ENCODE data around the gene NPTN.
"Not testable (repeated sequence)": the region's sequence is repeated elsewhere in the genome, so short reads cannot be mapped to it uniquely, and the experiment has no call there.

The NPTN gene

GRCh38 chr15:73578026-73578425 lies 55.2 kb downstream of the NPTN start:
- Histone ChIP-seq H2AFZ (ENCODE audit: low read length) (no peak overlapping the region), H3K79me2 (ENCODE audit: insufficient read depth, low read length) (no peaks in the 10 kb centered on the region), H3K4me3 (ENCODE audit: low read depth, low read length, poor library complexity, severe bottlenecking) (no peak overlapping the region), H4K20me1 (ENCODE audit: insufficient read depth, low read length) (no peaks in the 10 kb centered on the region), H3F3A (ENCODE audit: insufficient read depth, low read length) (no peaks in the 10 kb centered on the region), H3K9me3 (ENCODE audit: low read length) (no peaks in the 10 kb centered on the region), H3K4me2 (ENCODE audit: low read length) (no peak overlapping the region), H3K27ac (ENCODE audit: low read depth, low read length, poor library complexity, severe bottlenecking) (no peak overlapping the region), H3K4me1 (ENCODE audit: insufficient read depth, low read length, severe bottlenecking) (no peaks in the 10 kb centered on the region), H3K36me3 (ENCODE audit: insufficient read depth, low read length) (peaks cover 37% of the 10 kb centered on the region; the same call in 1 of the 2 replicates), H3K27me3 (ENCODE audit: insufficient read depth, low read length) (no peaks in the 10 kb centered on the region), H3K9me2 (ENCODE audit: low read depth, low read length) (no peaks in the 10 kb centered on the region), H3K9ac (ENCODE audit: low read length) (no peak overlapping the region)
- no peak for TF ChIP-seq EZH2 (IDR thresholded peaks at IDR 0.05; ENCODE audit: borderline replicate concordance, low read length)
- TF ChIP-seq, protein P1, sequence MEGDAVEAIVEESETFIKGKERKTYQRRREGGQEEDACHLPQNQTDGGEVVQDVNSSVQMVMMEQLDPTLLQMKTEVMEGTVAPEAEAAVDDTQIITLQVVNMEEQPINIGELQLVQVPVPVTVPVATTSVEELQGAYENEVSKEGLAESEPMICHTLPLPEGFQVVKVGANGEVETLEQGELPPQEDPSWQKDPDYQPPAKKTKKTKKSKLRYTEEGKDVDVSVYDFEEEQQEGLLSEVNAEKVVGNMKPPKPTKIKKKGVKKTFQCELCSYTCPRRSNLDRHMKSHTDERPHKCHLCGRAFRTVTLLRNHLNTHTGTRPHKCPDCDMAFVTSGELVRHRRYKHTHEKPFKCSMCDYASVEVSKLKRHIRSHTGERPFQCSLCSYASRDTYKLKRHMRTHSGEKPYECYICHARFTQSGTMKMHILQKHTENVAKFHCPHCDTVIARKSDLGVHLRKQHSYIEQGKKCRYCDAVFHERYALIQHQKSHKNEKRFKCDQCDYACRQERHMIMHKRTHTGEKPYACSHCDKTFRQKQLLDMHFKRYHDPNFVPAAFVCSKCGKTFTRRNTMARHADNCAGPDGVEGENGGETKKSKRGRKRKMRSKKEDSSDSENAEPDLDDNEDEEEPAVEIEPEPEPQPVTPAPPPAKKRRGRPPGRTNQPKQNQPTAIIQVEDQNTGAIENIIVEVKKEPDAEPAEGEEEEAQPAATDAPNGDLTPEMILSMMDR (IDR thresholded peaks at IDR 0.05; ENCODE audit: low read length) = no peak

DNA sequence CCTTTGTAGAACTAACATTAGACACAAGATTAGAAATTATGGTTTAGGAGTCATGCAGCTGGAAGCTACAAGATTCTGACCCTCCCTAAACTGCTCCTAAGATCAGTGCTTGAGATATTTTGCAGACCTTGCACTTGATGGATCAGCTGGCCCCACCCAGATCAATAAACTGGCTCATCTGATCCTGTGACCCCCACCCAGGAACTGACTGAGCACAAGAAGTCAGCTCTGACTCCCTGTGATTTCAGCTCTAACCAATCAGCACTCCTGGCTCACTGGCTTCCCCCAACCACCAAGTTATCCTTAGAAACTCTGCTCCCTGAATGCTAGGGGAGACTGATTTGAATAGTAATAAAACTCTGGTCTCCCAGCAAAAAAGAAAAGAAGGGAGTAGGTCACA lies 55.6 kb downstream of the NPTN start:
- H3K9me2 ChIP-seq (ENCODE audit: low read depth, low read length); H3K4me1 ChIP-seq (ENCODE audit: insufficient read depth, low read length, severe bottlenecking); H3K4me3 ChIP-seq (ENCODE audit: low read depth, low read length, poor library complexity, severe bottlenecking); H3K9me3 ChIP-seq (ENCODE audit: low read length); H3F3A ChIP-seq (ENCODE audit: insufficient read depth, low read length); H3K79me2 ChIP-seq (ENCODE audit: insufficient read depth, low read length); H4K20me1 ChIP-seq (ENCODE audit: insufficient read depth, low read length); H3K27ac ChIP-seq (ENCODE audit: low read depth, low read length, poor library complexity, severe bottlenecking); H3K9ac ChIP-seq (ENCODE audit: low read length); H2AFZ ChIP-seq (ENCODE audit: low read length); H3K27me3 ChIP-seq (ENCODE audit: insufficient read depth, low read length); H3K4me2 ChIP-seq (ENCODE audit: low read length): not testable (repeated sequence)
- peaks cover 33% of the 10 kb centered on the region; the same call in 1 of the 2 replicates for H3K36me3 ChIP-seq (ENCODE audit: insufficient read depth, low read length)

- H2AFZ ChIP-seq (ENCODE audit: low read length) = no peak overlapping the region
- no peaks in the 10 kb centered on the region for H3K79me2 ChIP-seq (ENCODE audit: insufficient read depth, low read length)
- H3K27ac ChIP-seq (ENCODE audit: low read depth, low read length, poor library complexity, severe bottlenecking) = no peak overlapping the region
- no peak for TF ChIP-seq EZH2 (IDR thresholded peaks at IDR 0.05; ENCODE audit: borderline replicate concordance, low read length)
- TF ChIP-seq, protein P1 (IDR thresholded peaks at IDR 0.05; ENCODE audit: low read length) = no peak
- no peak overlapping the region for H3K4me2 ChIP-seq (ENCODE audit: low read length)
- no peak overlapping the region for H3K4me3 ChIP-seq (ENCODE audit: low read depth, low read length, poor library complexity, severe bottlenecking)
- H3K9me2 ChIP-seq (ENCODE audit: low read depth, low read length) = no peaks in the 10 kb centered on the region
- no peaks in the 10 kb centered on the region for H3K9me3 ChIP-seq (ENCODE audit: low read length)
- no peaks in the 10 kb centered on the region for H3K27me3 ChIP-seq (ENCODE audit: insufficient read depth, low read length)
- no peaks in the 10 kb centered on the region for H3F3A ChIP-seq (ENCODE audit: insufficient read depth, low read length)
- H3K9ac ChIP-seq (ENCODE audit: low read length) = no peak overlapping the region
- no peaks in the 10 kb centered on the region for H4K20me1 ChIP-seq (ENCODE audit: insufficient read depth, low read length)
- peaks cover 34% of the 10 kb centered on the region; the same call in 1 of the 2 replicates for H3K36me3 ChIP-seq (ENCODE audit: insufficient read depth, low read length)
- no peaks in the 10 kb centered on the region for H3K4me1 ChIP-seq (ENCODE audit: insufficient read depth, low read length, severe bottlenecking)
Measured at GRCh38 chr15:73575636-73576247, 57.4 kb downstream of the NPTN start.

DNA sequence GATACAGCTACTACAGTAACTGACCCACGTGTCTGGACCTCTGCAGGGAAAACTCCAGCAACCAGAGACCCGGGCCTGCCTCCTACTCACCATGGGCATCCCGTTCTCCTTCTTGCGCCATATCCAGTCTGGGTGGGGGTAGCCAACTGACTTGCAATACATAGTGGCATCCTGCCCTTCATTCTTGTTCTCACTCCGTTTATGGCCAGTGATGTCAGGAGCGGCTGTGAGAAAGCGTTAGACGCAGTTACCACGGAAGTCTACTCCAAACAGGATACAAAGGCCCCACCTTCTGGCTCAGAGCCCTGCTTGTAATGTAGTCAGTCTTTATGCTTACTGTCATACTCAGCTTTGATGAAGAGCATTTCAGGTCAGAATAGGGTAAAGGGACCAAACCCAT lies 59.6 kb downstream of the NPTN start:
- TF ChIP-seq, protein P1 (IDR thresholded peaks at IDR 0.05; ENCODE audit: low read length) = no peak
- Histone ChIP-seq H4K20me1 (ENCODE audit: insufficient read depth, low read length) (no peaks in the 10 kb centered on the region), H3K79me2 (ENCODE audit: insufficient read depth, low read length) (no peaks in the 10 kb centered on the region), H3K9me2 (ENCODE audit: low read depth, low read length) (no peaks in the 10 kb centered on the region), H3K27me3 (ENCODE audit: insufficient read depth, low read length) (no peaks in the 10 kb centered on the region), H3K9me3 (ENCODE audit: low read length) (no peaks in the 10 kb centered on the region), H2AFZ (ENCODE audit: low read length) (no peak overlapping the region), H3K36me3 (ENCODE audit: insufficient read depth, low read length) (peaks cover 51% of the 10 kb centered on the region; the same call in 1 of the 2 replicates), H3K4me1 (ENCODE audit: insufficient read depth, low read length, severe bottlenecking) (no peaks in the 10 kb centered on the region), H3K27ac (ENCODE audit: low read depth, low read length, poor library complexity, severe bottlenecking) (no peak overlapping the region), H3K9ac (ENCODE audit: low read length) (no peak overlapping the region), H3K4me3 (ENCODE audit: low read depth, low read length, poor library complexity, severe bottlenecking) (no peak overlapping the region), H3F3A (ENCODE audit: insufficient read depth, low read length) (no peaks in the 10 kb centered on the region), H3K4me2 (ENCODE audit: low read length) (no peak overlapping the region)

Data from OCI-LY1 (cell line).